Stimulated activated CD8-positive, alpha-beta memory T cell treated with anti-CD3 and anti-CD28 coated beads, Interleukin-4, amount 100 ng/mL, for 48 hours (primary cell): Measurements from ENCODE around the gene ZNF738.
A peak's percentile ranks its signal among the peaks of the same experiment; 100 is the strongest.
"Not testable (repeated sequence)": the region's sequence is repeated elsewhere in the genome, so short reads cannot be mapped to it uniquely, and the experiment has no call there.

Experiments
- DNase-seq: peaks from one replicate; pipeline ENCODE4 v3.0.0-alpha.2; 2020

ZNF738 gene

DNA sequence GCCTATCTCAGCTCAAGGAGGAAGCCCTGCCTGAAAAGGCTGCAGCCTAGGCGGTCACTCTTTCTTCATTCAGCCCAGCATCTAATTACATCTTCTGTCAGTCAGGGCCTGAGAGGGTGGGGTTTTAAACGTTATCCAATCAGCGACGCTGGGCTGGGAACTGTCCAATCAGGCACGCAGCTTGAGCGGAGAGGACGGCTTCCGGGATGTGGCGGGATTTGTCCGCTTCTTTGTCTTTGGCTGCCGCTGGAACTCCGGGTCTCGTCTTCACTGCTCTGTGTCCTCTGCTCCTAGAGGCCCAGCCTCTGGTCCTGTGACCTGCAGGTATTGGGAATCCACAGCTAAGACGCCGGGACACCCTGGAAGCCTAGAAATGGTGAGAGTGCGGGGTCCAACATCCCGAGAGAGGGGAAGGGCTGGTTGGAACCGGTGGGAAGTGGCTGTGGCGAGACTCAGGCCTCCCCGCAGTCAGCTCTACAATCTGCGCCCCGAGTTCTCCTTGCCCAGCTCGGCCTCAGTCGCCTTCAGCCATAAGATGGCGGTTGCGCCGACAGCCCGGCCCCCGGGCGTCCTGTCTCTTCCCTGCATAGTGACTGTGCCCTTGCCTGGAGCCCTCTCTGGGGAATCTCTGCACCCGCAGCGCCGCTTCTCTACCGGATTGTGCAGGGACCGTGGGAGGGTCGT lies at the start of gene ZNF738:
Gene ZNF738, plus strand, starts transcription at position 233 of the 684 bp plus-strand sequence. Its CDS starts 141 bp downstream, at position 374.
- DNase-seq, result peak; percentile 86

DNA sequence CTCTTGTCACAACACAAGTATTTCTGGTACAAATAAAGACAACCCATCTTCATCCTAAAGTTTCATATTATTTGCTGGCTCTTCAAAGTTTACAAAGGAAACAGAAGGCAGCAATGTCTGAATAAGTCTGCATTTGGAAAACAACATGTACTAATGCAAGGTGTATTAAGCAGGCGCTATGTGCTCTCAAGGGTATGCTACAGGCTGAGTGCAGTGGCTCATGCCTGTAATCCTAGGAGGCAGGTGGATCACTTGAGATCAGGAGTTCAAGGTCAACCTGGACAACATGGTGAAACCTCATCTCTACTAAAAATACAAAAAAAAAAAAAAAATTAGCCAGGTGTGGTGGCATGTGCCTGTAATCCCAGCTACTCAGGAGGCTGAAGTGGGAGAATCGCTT lies 46.0 kb upstream of the ZNF738 start:
- DNase-seq, result not testable (repeated sequence)

DNA sequence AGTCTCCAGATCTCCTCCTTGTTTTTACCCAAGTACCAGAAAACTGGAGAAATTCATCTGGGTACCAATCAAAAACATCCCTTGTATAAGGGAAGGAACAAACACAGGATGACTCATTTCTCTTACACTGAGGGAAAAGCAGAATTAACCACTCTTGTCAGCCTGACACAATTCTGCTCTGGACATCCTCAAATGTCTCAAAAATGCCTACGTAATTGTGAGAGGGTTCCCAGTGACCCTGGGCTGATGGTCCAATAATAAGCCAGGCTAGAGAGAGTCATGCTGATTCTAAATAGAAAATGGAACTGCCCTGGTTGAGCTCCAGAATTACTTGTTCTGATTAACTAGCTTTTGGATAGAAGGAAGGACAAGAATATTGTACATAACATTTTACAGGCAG lies 44.1 kb upstream of the ZNF738 start:
- no peak for DNase-seq

DNA sequence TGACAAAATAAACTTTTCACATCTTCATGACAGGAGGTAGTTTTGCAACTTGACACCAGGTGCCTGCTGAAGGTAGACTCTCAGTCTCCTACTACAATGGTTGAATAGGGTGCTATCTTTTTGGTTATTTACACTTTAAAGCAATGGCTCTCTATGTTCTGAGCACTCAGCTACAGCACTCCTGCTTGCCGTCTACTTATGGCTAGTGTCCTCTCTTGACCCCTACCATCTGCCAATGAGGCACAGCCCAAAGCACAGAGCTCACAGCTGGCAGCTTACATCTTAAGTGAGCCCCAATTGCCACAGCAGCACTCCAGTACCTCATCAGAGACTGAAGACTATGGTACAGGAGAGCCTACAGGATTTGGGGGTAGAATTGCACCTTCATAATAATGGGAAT lies 41.0 kb upstream of the ZNF738 start:
- DNase-seq, result no peak

DNA sequence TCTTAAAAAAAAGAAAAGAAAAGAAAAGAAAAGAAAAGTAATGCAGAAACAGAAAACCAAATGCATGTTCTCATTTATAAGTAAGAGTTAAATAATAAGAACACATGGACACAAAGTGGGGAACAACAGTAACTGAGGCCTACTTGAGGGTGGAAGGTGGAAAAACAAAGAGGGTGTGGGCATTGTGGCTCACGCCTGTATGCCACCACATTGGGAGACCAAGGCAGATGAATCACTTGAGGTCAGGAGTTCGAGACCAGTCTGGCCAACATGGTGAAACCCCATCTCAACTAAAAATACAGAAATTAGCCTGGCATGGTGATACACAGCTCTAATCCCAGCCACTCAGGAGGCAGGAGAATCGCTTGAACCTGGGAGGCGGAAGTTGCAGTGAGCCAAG lies 37.7 kb upstream of the ZNF738 start:
- DNase-seq, result no peak

DNA sequence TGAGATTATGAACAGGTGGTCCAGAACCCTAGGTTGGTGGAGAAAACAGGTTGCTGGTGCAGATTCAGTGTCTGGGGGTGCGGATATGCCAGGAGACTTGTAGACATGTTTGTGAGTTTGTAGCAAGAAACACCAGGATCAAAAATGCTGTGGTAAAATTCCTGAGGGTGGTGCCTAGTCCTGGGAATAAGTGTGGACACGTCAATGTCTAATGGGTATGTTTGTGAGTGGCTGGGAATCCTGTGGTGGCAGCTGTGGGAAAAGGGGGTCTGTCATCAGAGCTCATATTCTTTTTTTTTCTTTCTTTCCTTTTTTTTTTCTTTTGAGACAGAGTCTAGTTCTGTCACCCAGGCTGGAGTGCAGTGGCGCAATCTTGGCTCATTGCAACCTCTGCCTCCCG lies 36.8 kb upstream of the ZNF738 start:
- no peak for DNase-seq

DNA sequence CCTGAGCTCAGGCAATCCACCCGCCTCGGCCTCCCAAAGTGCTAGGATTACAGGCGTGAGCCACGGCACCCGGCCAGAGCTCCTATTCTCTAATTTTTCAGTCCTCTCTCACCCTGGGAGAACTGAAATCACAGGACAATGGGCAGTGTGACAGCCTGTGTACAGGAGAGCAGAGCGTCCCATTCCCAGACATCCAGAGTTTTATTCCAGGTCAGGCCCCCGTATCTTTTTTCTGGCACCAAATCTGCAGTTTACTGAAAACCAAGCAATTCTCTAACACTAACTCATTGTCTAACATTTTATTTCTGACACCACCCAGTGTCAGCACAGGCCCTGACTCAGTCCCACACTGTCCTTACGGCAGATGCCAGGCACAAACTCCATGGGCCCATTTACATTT lies 36.3 kb upstream of the ZNF738 start:
- DNase-seq, result no peak

DNA sequence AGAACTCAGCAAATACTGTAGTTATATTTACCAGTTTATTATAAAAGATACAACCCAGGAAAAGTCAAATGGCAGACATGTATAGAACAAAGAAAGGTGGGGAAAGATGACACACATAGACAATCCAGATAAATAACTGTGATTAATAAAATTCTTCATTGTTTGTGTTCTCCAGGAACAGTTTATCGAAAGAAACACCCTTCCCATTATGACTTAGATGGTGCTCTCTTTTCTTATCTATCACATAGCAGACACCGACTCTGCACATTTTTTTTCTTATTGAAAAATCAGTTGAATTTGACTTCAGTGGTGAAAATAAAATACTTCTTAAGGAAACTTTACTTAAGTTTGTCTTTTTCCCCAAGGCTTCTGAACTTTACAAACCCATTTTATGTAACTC lies 35.8 kb upstream of the ZNF738 start:
- DNase-seq, result no peak

DNA sequence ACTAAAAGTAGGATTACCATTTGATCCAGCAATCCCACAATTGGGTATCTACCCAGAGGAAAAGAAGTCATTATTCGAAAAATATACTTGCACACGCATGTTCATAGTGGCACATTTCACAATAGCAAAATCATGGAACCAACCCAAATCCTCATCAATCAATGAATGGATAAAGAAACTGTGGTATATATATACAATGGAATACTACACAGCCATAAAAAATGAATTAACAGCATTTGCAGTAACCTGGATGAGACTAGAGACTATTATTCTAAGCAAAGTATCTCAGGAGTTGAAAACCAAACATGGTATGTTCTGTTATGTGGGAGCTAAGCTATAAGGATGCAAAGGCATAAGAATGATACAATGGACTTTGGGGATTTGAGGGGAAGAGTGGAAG lies 32.6 kb upstream of the ZNF738 start:
- DNase-seq, result no peak

DNA sequence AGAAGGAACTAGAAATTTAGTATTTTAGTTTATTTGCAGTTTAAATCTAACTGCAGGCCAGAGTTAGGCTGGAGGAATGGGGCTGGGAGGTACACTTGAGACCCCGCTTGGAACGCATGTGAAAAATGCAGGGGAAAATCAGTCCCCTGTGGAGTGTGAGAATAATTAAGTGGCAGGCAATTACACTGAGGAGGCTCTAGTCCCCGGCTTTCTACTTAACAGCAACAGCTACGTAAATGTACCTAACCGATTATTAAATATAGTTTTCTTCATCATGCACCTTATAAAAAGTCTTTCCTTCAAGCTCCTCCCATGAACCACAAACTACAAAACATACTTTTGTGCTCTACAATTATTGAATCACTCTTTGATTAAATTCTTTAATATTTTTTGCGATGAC lies 30.4 kb upstream of the ZNF738 start:
- DNase-seq, result no peak

DNA sequence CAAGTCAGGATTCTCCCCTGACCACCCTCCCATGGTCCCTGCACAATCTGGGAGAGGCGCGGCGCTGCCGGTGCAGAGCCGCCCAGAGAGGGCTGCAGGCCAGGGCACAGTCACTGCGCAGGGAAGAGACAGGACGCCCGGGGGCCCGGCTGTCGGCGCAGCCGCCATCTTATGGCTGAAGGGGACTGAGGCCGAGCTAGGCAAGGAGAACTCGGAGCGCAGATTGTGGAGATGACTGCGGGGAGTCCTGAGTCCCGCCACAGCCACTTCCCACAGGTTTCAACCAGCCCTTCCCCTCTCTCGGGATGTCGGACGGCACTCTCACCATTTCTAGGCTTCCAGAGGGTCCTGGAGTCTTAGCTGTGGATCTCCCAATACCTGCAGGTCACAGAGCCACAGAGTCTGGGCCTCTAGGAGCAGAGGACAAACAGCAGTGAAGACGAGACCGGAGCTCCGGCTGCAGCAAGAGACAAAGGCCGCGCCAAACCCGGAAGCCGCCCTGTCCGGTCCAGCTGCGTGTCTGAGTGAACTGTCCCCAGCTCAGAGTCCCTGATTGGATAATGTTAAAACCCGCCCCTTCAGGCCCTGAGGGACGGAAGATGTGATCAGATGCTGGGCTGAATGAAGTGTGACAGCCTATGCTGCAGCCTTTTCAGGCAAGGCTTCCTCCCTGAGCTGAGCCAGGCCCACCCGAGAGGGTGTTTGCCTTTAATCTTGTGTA lies 29.8 kb upstream of the ZNF738 start, which contains the start of gene ZNF708:
Gene ZNF708, minus strand, starts transcription at position 526 of the 721 bp plus-strand sequence. Its CDS starts 198 bp downstream, at position 328.
- peak; percentile 84 for DNase-seq

DNA sequence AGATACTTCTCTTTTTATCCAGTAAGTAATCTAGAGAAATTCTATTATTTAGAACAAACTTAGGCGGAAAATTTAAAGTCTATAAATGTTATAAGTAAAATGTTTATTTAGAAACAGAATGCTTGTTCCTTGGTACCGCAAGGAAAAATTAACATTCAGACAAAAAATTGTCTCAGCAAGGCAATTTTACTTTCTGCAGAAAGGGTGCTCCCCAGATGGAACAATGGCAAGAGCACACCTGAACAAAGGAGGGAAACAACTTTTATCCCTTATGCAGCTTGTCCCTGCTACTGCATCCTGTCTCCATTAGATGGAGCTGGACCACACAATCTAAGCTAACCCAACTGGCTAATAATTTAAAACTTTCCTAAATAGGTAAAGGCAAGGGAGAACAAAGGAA lies 23.1 kb upstream of the ZNF738 start:
- DNase-seq, result no peak

DNA sequence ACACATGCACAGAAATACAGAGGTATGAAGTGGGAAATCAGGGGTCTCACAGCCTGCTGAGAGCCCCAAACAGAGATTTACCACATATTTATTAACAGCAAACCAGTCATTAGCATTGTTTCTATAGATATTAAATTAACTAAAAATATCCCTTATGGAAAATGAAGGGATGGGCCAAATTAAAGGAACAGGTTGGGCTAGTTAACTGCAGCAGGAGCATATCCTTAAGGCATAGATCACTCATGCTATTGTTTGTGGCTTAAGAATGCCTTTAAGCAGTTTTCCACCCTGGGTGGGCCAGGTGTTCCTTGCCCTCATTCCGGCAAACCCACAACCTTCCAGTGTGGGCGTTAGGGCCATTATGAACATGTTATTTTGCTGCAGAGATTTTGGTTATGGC lies 14.0 kb upstream of the ZNF738 start:
- DNase-seq, result not testable (repeated sequence)

DNA sequence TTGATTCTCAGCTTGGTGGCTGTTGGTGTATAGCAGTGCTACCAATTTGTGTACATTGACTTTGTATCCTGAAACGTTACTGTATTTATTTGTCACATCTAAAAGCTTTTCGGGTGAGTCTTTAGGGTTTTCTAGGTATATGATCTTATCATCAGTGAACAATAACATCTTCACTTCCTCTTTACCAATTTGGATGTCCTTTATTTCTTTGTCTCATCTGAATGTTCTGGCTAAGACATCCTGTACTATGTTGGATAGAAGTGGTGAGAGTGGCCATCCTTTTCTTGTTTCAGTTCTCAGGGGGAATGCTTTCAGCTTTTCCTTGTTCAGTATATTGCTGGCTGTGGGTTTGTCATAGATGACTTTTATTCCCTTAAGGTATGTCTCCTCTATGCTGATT lies 6.0 kb upstream of the ZNF738 start:
- DNase-seq, result no peak

DNA sequence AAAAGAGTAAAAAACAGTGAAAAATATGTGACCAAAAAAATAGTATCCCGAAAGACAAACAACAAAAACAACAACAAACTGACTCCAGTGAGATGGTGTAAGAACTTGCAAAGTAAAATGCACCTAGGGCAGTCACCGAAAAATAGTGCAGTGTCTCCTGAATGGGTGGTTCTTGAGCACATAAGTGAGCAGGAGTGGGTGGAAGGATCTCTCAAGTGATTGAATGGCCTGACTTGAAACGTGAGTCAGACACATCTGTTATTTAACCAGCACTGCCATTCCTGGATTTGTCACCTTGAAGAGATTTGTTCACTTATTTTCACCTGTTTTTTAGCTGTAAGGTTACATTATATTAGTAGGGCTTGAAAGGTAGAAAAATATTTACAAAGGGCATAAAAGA lies 3.5 kb downstream of the ZNF738 start:
- no peak for DNase-seq

DNA sequence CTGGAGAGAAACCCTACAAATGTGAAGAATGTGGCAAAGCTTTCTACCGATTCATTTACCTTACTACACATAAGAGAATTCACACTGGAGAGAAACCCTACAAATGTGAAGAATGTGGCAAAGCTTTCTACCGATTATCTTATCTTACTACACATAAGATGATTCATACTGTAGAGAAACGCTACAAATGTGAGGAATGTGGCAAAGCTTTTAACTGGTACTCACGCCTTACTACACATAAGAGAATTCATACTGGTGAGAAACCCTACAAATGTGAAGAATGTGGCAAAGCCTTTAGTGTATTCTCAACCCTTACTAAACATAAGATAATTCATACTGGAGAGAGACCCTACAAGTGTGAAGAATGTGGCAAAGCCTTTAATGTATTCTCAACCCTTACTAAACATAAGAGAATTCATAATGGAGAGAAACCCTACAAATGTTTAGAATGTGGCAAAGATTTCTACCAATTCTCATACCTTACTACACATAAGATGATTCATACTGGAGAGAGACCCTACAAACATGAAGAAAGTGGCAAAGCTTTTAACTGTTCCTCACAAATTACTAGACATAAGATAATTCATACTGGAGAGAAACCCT lies 25.3 kb downstream of the ZNF738 start:
- DNase-seq, result no peak

DNA sequence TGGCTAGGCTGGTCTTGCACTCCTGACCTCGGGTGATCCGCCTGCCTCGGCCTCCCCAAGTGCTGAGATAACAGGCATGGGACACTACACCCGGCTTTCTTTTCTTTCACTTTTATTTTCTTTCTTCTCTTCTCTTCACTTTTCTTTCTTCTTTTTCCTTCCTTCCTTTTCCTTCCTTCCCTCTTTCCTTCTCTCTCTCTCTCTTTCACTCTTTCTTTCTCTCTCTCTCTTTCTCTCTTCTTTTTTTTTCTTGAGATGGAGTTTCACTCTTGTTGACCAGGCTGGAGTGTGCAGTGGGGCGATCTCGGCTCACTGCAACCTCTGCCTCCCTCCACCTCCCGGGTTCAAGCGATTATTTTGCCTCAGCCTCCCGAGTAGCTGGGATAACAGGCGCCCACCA lies 37.3 kb downstream of the ZNF738 start:
- no peak for DNase-seq

DNA sequence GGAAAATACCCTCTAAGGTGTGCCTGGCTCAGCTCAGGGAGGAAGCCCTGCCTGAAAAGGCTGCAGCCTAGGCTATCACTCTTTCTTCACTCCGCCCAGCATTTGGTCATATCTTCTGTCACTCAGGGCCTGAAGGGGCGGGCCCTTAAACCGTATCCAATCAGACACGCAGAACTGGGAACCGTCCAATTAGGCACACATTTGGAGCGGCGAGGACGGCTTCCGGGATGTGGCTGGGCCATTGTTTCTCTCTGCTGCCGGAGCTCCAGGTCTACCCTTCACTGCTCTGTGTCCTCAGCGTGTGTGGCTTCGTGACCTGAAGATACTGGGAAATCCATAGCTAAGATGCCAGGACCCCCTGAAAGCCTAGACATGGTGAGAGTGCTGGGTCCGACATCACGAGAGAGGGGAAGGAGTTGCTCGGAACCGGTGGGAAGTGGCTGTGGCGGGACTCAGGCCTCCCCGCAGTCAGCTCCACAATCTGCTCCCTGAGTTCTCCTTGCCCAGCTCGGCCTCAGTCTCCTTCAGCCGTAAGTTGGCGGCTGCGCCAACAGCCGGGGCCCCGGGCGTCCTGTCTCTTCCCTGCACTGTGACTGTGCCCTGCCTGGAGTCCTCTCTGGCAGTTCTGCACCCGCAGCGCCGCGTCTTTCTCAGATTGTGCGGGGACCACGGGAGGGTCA lies 38.2 kb downstream of the ZNF738 start, which contains the start of gene ZNF493:
Gene ZNF493, plus strand, starts transcription at position 241 of the 680 bp plus-strand sequence. Its CDS starts 105 bp downstream, at position 346.
- DNase-seq, result peak; percentile 90

DNA sequence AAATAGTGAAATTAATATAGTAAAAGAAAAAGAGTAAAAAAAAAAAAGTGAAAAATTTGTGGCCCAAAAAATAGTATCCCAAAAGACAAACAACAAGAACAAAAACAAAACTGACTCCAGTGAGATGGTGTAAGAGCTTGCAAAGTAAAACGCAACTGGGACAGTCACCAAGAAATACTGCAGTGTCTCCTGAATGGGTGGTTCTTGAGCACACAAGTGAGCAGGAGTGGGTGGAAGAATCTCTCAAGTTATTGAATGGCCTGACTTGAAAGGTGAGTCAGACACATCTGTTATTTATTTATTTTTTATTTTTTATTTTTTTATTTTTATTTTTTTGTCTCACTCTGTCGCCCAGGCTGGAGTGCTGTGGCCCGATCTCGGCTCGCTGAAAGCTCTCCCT lies 40.1 kb downstream of the ZNF738 start:
- DNase-seq, result no peak

DNA sequence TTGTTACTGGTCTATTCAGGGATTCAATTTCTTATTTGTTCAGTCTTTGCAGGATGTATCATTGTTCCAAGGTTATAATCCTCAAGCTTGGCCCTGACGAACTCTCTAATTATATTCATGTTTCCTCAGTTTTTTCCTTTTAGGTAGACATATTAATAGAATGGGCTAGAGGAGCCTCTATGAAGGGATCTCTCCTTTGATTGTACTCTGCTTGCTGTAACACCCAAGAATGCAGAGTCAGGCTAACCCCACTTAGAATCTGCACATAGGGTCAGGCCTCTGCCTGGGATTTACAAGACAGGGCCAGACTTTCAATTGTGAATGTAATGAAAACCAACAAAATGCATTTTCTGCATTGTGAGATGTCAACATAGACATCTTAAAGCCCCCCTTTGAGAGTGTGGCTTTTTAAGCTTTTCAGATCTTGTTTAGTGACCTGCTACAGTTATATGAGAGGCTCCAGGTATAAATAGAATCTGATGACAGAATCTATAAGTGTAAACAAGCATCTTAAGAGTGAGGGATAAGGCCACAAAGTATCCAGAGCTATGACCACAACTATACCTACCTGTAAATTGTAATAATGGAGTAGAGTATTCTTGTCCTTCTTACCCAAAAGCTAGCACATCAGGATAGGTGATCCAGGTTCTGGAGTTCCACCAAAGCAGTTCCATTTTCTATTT lies 43.6 kb downstream of the ZNF738 start:
- no peak for DNase-seq

DNA sequence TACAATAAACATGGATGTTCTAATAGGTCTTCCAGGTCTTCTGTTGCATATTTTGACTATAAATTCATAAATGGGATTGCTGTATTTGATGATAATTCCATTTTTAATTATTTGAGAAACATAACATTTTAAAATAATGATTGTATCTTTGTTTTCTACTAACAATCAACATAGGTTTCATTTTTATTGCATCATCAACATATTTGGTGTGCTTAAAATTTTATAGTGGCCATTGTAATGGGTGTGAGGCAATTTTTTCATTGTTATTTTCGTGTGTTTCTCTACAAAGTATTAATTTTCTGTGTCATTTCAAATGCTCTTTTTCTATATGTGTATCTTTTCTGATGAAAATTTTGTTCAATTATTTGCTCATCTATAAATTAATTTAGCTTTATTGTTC lies 51.4 kb downstream of the ZNF738 start:
- no peak for DNase-seq

DNA sequence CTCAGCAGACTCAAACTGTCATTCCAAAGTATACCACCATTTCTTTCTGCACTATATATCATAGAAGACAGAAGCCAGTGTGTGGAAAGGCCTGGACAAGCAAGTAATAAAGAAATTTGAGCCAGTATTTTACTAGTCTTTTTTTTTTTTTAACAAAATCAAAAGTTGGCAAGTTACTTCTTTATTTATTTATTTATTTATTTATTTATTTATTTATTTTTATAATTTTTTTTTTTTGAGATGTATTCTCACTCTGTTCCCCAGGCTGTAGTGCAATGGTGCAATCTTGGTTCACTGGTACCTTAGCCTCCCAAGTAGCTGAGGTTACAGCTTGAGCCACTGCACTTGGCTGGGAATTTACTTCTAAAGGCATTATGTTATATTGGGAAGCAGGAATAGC lies 63.4 kb downstream of the ZNF738 start:
- no peak for DNase-seq
